ENCODE measurements around the gene GPR17. TPM values are rescaled to one million over a fixed set of nuclear protein-coding genes. Genes with fewer than 3 reads are reported as not detected.

GPR17 gene
- polyA plus RNA-seq, 1 donor (not counting 4 experiments of a cell fraction or from before 2014, with no cell fraction given) = not detected

GRCh38 chr2:127630864-127631540 lies 15.0 kb upstream of the GPR17 start:
- no peak overlapping the region for H3K4me2 ChIP-seq (ENCODE audit: control insufficient read depth, extremely low read depth, insufficient read depth, low read depth, low read length)
- H3K27ac ChIP-seq (ENCODE audit: control insufficient read depth, insufficient read depth, low read length) = no peak overlapping the region
- H4K20me1 ChIP-seq (ENCODE audit: control insufficient read depth, extremely low read depth, insufficient read depth, low read length) = no peaks in the 10 kb centered on the region
- H3K9me3 ChIP-seq (ENCODE audit: control insufficient read depth, low read depth, low read length) = no peaks in the 10 kb centered on the region
- FAIRE-seq (no peak), DNase-seq (ENCODE audit: low read depth, low spot score) (no peak)
- H3K79me2 ChIP-seq (ENCODE audit: control insufficient read depth, insufficient read depth, low read length) = no peaks in the 10 kb centered on the region
- H3K4me3 ChIP-seq (ENCODE audit: control insufficient read depth in 2 of 3, extremely low read depth in 1 of 3, insufficient read depth in 2 of 3, low read depth in 1 of 3, low read length in 3 of 3) = no peak overlapping the region
- TF ChIP-seq CTCF (optimal IDR thresholded peaks at IDR 0.05 in 1 of 3, IDR thresholded peaks at IDR 0.05 in 1 of 3, conservative IDR thresholded peaks at IDR 0.05 in 1 of 3; ENCODE audit: extremely low read depth in 1 of 3, insufficient read depth in 2 of 3, low read length in 3 of 3) (no peak), EZH2 (IDR thresholded peaks at IDR 0.05; ENCODE audit: low read length) (no peak)
- H3K4me1 ChIP-seq (ENCODE audit: control insufficient read depth, extremely low read depth, insufficient read depth, low read length) = no peaks in the 10 kb centered on the region
- H3K27me3 ChIP-seq (ENCODE audit: control insufficient read depth, extremely low read depth, insufficient read depth, low read length) = no peaks in the 10 kb centered on the region
- H2AFZ ChIP-seq (ENCODE audit: control insufficient read depth, low read length) = no peak overlapping the region
- no peaks in the 10 kb centered on the region for H3K36me3 ChIP-seq (ENCODE audit: control insufficient read depth in 2 of 2, extremely low read depth in 1 of 2, insufficient read depth in 2 of 2, low read length in 2 of 2)
- dilution Hi-C loops (cut with MboI; ENCODE audit: extremely low pct_ligation_motif_present, low sequenced_read_pairs) = no loop called here
- H3K9me1 ChIP-seq (ENCODE audit: control insufficient read depth, extremely low read depth, insufficient read depth, low read length) = no peaks in the 10 kb centered on the region
- no peak overlapping the region for H3K9ac ChIP-seq (ENCODE audit: control insufficient read depth, extremely low read depth, insufficient read depth, low read length)

GRCh38 chr2:127631541-127631996 lies 14.4 kb upstream of the GPR17 start:
- H3K4me3 ChIP-seq (ENCODE audit: control insufficient read depth in 2 of 3, extremely low read depth in 1 of 3, insufficient read depth in 2 of 3, low read depth in 1 of 3, low read length in 3 of 3) = no peak overlapping the region
- dilution Hi-C loops (cut with MboI; ENCODE audit: extremely low pct_ligation_motif_present, low sequenced_read_pairs) = no loop called here
- no peaks in the 10 kb centered on the region for H3K9me1 ChIP-seq (ENCODE audit: control insufficient read depth, extremely low read depth, insufficient read depth, low read length)
- DNase-seq (ENCODE audit: low read depth, low spot score) (no peak), FAIRE-seq (no peak)
- H3K79me2 ChIP-seq (ENCODE audit: control insufficient read depth, insufficient read depth, low read length) = no peaks in the 10 kb centered on the region
- TF ChIP-seq EZH2 (IDR thresholded peaks at IDR 0.05; ENCODE audit: low read length) (no peak), CTCF (optimal IDR thresholded peaks at IDR 0.05 in 1 of 3, IDR thresholded peaks at IDR 0.05 in 1 of 3, conservative IDR thresholded peaks at IDR 0.05 in 1 of 3; ENCODE audit: extremely low read depth in 1 of 3, insufficient read depth in 2 of 3, low read length in 3 of 3) (no peak)
- H3K4me2 ChIP-seq (ENCODE audit: control insufficient read depth, extremely low read depth, insufficient read depth, low read depth, low read length) = no peak overlapping the region
- no peak overlapping the region for H3K9ac ChIP-seq (ENCODE audit: control insufficient read depth, extremely low read depth, insufficient read depth, low read length)
- H3K27ac ChIP-seq (ENCODE audit: control insufficient read depth, insufficient read depth, low read length) = no peak overlapping the region
- no peaks in the 10 kb centered on the region for H3K27me3 ChIP-seq (ENCODE audit: control insufficient read depth, extremely low read depth, insufficient read depth, low read length)
- no peaks in the 10 kb centered on the region for H3K9me3 ChIP-seq (ENCODE audit: control insufficient read depth, low read depth, low read length)
- no peaks in the 10 kb centered on the region for H4K20me1 ChIP-seq (ENCODE audit: control insufficient read depth, extremely low read depth, insufficient read depth, low read length)
- H3K4me1 ChIP-seq (ENCODE audit: control insufficient read depth, extremely low read depth, insufficient read depth, low read length) = no peaks in the 10 kb centered on the region
- no peak overlapping the region for H2AFZ ChIP-seq (ENCODE audit: control insufficient read depth, low read length)
- no peaks in the 10 kb centered on the region for H3K36me3 ChIP-seq (ENCODE audit: control insufficient read depth in 2 of 2, extremely low read depth in 1 of 2, insufficient read depth in 2 of 2, low read length in 2 of 2)

Measured in keratinocyte (primary cell).